CD4-positive, alpha-beta T cell treated with Interferon gamma for 1 hour (primary cell): ENCODE measurements around the gene HRH3.

Source experiments
- DNase-seq: peaks from one replicate; pipeline ENCODE4 v3.0.0-alpha.2; 2020

HRH3 gene

GRCh38 chr20:62197311-62197710 lies 22.8 kb downstream of the HRH3 start:
- DNase-seq: no peak

- DNase-seq: no peak
Observed at GRCh38 chr20:62196286-62196685, 23.8 kb downstream of the HRH3 start.

GRCh38 chr20:62195736-62196135 lies 24.3 kb downstream of the HRH3 start:
- no peak for DNase-seq

- DNase-seq: no peak
Observed at GRCh38 chr20:62195075-62195405, 25.0 kb downstream of the HRH3 start.

GRCh38 chr20:62193079-62194025 lies 26.7 kb downstream of the HRH3 start:
- no peak for DNase-seq

GRCh38 chr20:62192635-62193034 lies 27.4 kb downstream of the HRH3 start:
- no peak for DNase-seq

- no peak for DNase-seq
Observed at GRCh38 chr20:62191781-62192559, 28.1 kb downstream of the HRH3 start.

GRCh38 chr20:62190639-62191411 lies 29.3 kb downstream of the HRH3 start:
- no peak for DNase-seq

- DNase-seq: no peak
Observed at GRCh38 chr20:62186887-62187866, 32.9 kb downstream of the HRH3 start.

- DNase-seq: no peak
Observed at GRCh38 chr20:62186096-62186426, 34.0 kb downstream of the HRH3 start.

- DNase-seq: no peak
Observed at GRCh38 chr20:62183426-62184142, 36.5 kb downstream of the HRH3 start.

- DNase-seq: peak; percentile 95
Observed at GRCh38 chr20:62182469-62183425, 37.3 kb downstream of the HRH3 start, which contains the start of gene MTG2. Gene MTG2 (plus strand): TSS chr20:62183028. CDS start chr20:62193421, 10,393 bp downstream.

GRCh38 chr20:62181808-62182207 lies 38.3 kb downstream of the HRH3 start:
- DNase-seq: no peak

GRCh38 chr20:62179162-62179504 lies 40.9 kb downstream of the HRH3 start:
- DNase-seq: no peak

GRCh38 chr20:62178316-62179161 lies 41.5 kb downstream of the HRH3 start:
- no peak for DNase-seq

GRCh38 chr20:62177307-62177706 lies 42.8 kb downstream of the HRH3 start:
- DNase-seq: no peak

GRCh38 chr20:62176866-62177265 lies 43.2 kb downstream of the HRH3 start:
- no peak for DNase-seq

GRCh38 chr20:62175711-62176110 lies 44.4 kb downstream of the HRH3 start:
- no peak for DNase-seq
